Endothelial cell of umbilical vein (primary cell): ENCODE measurements around the gene ARHGAP42. TPM values are rescaled to one million over a fixed set of nuclear protein-coding genes. Genes with fewer than 3 reads are reported as not detected.

ENCODE experiments used
- BruUV-seq: library from RNA; stranded (reverse); fragments of 400-500 nt; replicated peaks from 2 replicates; lab custom pipeline; 2021; lab: Mats Ljungman, UMichigan
- CTCF ChIA-PET: fragments of 300-600, 350-600 bp; sonication (Branson Sonifier 250); formaldehyde crosslinking; loops from one replicate; lab custom pipeline; 2021; ENCODE audit warnings: antibody characterized with exemption, inconsistent platforms; lab: Charles Lee
- POLR2A ChIA-PET: fragments of 300-600, 350-600 bp; sonication (Branson Sonifier 250); formaldehyde crosslinking; loops from one replicate; lab custom pipeline; 2021; ENCODE audit warnings: antibody characterized with exemption, inconsistent platforms; lab: Charles Lee
- DNase-seq: peaks from one replicate; pipeline ENCODE4 v3.0.0-alpha.2; 2011; ENCODE audit warnings: low read depth, low spot score
- FAIRE-seq: peaks from 2 replicates; lab custom pipeline; 2011; peaks lifted over from hg19 to GRCh38; lab: Jason Lieb, UNC
- H2AFZ ChIP-seq: 2 replicates; pipeline ENCODE4 v1.6.0; 2012; ENCODE audit warnings: low read depth, low read length, control low read depth, inconsistent platforms
- H3K27ac ChIP-seq: 2 replicates; pipeline ENCODE4 v1.5.1; 2011; ENCODE audit warnings: low read depth, mild to moderate bottlenecking, control low read depth, low read length, moderate library complexity; ENCODE audit not compliant: insufficient read depth
- H3K27me3 ChIP-seq, 2 experiments: 2 replicates each; pipeline versions ENCODE4 v1.6.0 to v1.6.1; 2011; ENCODE audit warnings: low read length in 2 of 2, mixed read lengths in 1 of 2; ENCODE audit not compliant: control insufficient read depth in 2 of 2, insufficient read depth in 2 of 2
- H3K36me3 ChIP-seq, 2 experiments: 2 replicates in 1 of 2; 3 replicates in 1 of 2; pipeline ENCODE4 v1.5.1; 2011; ENCODE audit warnings: low read length in 2 of 2, mild to moderate bottlenecking in 1 of 2, moderate library complexity in 1 of 2; ENCODE audit not compliant: control insufficient read depth in 2 of 2, insufficient read depth in 2 of 2; ENCODE audit errors: extremely low read depth in 1 of 2
- H3K4me1 ChIP-seq: 3 replicates; pipeline ENCODE4 v1.5.1; 2011; ENCODE audit warnings: mild to moderate bottlenecking, low read length; ENCODE audit not compliant: control insufficient read depth, insufficient read depth; ENCODE audit errors: extremely low read depth
- H3K4me2 ChIP-seq: 2 replicates; pipeline ENCODE4 v1.6.1; 2011; ENCODE audit warnings: low read length, control low read depth, mixed read lengths; ENCODE audit not compliant: insufficient read depth
- H3K4me3 ChIP-seq, 3 experiments: fragments of 200-600 bp in 1 of 3; sonication (generic), shearing (Covaris generic) in 1 of 3; replicated peaks in 1 of 3; 2 replicates each; pipeline ENCODE4 v1.5.1; 2011 to 2016; ENCODE audit warnings: control low read depth in 3 of 3, low read length in 3 of 3, mild to moderate bottlenecking in 2 of 3, inconsistent platforms in 1 of 3, low read depth in 1 of 3, moderate library complexity in 1 of 3; ENCODE audit not compliant: insufficient read depth in 1 of 3
- H3K79me2 ChIP-seq: 2 replicates; pipeline ENCODE4 v1.6.0; 2012; ENCODE audit warnings: low read length, inconsistent platforms; ENCODE audit not compliant: control insufficient read depth, insufficient read depth
- H3K9ac ChIP-seq: replicated peaks from 2 replicates; pipeline ENCODE3; 2011; ENCODE audit warnings: low read length, control low read depth; ENCODE audit not compliant: insufficient read depth; ENCODE audit errors: extremely low read depth
- H3K9me1 ChIP-seq: replicated peaks from 3 replicates; pipeline ENCODE4 v1.6.0; 2011; ENCODE audit warnings: mild to moderate bottlenecking, low read length; ENCODE audit not compliant: control insufficient read depth, insufficient read depth; ENCODE audit errors: extremely low read depth
- H3K9me3 ChIP-seq: replicated peaks from 2 replicates; pipeline ENCODE4 v1.5.1; 2012; ENCODE audit warnings: low read length, inconsistent platforms; ENCODE audit not compliant: control insufficient read depth, insufficient read depth
- H4K20me1 ChIP-seq: replicated peaks from 2 replicates; pipeline ENCODE3; 2011; ENCODE audit warnings: mild to moderate bottlenecking, low read length; ENCODE audit not compliant: control insufficient read depth, insufficient read depth; ENCODE audit errors: extremely low read depth
- EZH2 ChIP-seq: IDR thresholded peaks from 2 replicates; pipeline ENCODE4 v1.6.1; 2012; ENCODE audit warnings: borderline replicate concordance, low read depth, mild to moderate bottlenecking, moderate library complexity, low read length, inconsistent platforms; ENCODE audit not compliant: severe bottlenecking
- FOS ChIP-seq: IDR thresholded peaks from 2 replicates; pipeline ENCODE4 v1.6.1; 2011; ENCODE audit warnings: mild to moderate bottlenecking, low read length, moderate library complexity, borderline replicate concordance; ENCODE audit not compliant: insufficient read depth
- GATA2 ChIP-seq: IDR thresholded peaks from 2 replicates; pipeline ENCODE4 v1.7.0; 2011; ENCODE audit warnings: low read depth, mild to moderate bottlenecking, moderate library complexity, mixed read lengths, low read length; ENCODE audit not compliant: insufficient read length, insufficient read depth
- JUN ChIP-seq: IDR thresholded peaks from 2 replicates; pipeline ENCODE4 v1.6.1; 2011; ENCODE audit warnings: borderline replicate concordance, low read depth; ENCODE audit not compliant: insufficient read length, insufficient read depth
- MYC ChIP-seq: IDR thresholded peaks from one replicate; pipeline ENCODE4 v1.6.1; 2011; ENCODE audit warnings: mild to moderate bottlenecking, low read depth, low read length
- POLR2A ChIP-seq: IDR thresholded peaks from 2 replicates; pipeline ENCODE4 v1.6.1; 2012; ENCODE audit warnings: low read depth, mild to moderate bottlenecking, control low read depth, low read length
- POLR2AphosphoS5 ChIP-seq: IDR thresholded peaks from 2 replicates; pipeline ENCODE4 v1.6.1; 2012; ENCODE audit warnings: low read depth, mild to moderate bottlenecking, control low read depth, low read length, moderate library complexity; ENCODE audit not compliant: insufficient read depth
- dilution Hi-C: fragments of 300-500 bp; cut with MboI; formaldehyde crosslinking; loops from one replicate; pipeline ENCODE4 v1.15.0; 2019; ENCODE audit warnings: low sequenced_read_pairs; ENCODE audit not compliant: extremely low pct_ligation_motif_present
- intact Hi-C: fragments of 100-400 bp; cut with micrococcal nuclease; formaldehyde crosslinking; loops from one replicate; pipeline ENCODE4 v1.10.0; 2022
- polyA plus RNA-seq, 4 experiments: library from polyadenylated mRNA; depleted of rRNA in 3 of 4; stranded (reverse) in 3 of 4; unstranded in 1 of 4; fragments of >200 nt; gene quantifications; 2 replicates each; pipeline versions ENCODE4 v1.2.1 to v1.2.3, GENCODE V29; 2011 to 2012; ENCODE audit warnings: missing spikeins in 1 of 4
- total RNA-seq: library from RNA; stranded (reverse); gene quantifications from 2 replicates; pipeline ENCODE4 v1.2.3, GENCODE V29; 2021
- TF ChIP-seq, protein P1 (sequence below), 2 donors: IDR thresholded peaks; 1 replicate in 1 of 2; 2 replicates in 1 of 2; pipeline ENCODE4 v1.5.1; 2011; ENCODE audit warnings: low read length in 2 of 2, mild to moderate bottlenecking in 2 of 2, moderate library complexity in 2 of 2, control low read depth in 1 of 2, inconsistent platforms in 1 of 2, low read depth in 1 of 2; ENCODE audit not compliant: insufficient read depth in 1 of 2; ENCODE audit errors: extremely low read depth in 1 of 2
- TF ChIP-seq, protein P2 (sequence below): IDR thresholded peaks from 2 replicates; pipeline ENCODE4 v1.6.1; 2011; ENCODE audit not compliant: insufficient read depth, insufficient read length

Gene ARHGAP42
- total and polyA plus RNA-seq, 2 donors (not counting 3 experiments of a cell fraction or from before 2014, with no cell fraction given), result 1.8 to 2.4 TPM

DNA sequence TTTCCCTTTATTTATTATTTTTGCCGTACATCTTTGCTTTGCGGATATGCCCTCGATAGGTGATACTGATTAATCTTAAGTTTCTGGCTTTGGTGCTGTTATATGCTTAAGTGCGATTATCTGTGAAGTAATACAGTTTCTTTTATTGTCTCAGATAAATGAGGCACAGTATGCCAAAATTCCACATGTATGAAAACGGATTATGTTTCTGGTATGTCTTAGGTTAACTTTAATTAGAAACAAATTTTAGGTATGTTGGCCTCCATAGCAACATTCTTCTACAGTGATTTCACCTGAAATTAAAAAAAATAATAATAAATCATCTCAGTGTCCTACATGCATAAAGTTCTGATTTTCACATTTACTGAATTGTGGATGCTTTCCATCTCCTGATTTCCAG, 119.2 kb downstream of the ARHGAP42 start:
- CTCF ChIA-PET, result no interaction called here
- FAIRE-seq (no peak), DNase-seq (no peak)
- no peaks in the 10 kb centered on the region for H3K9me1 ChIP-seq
- no peaks in the 10 kb centered on the region for H4K20me1 ChIP-seq
- dilution Hi-C loops, result no loop called here
- peaks cover 14% of the 10 kb centered on the region for H3K4me1 ChIP-seq
- no peak overlapping the region for H2AFZ ChIP-seq
- no peaks in the 10 kb centered on the region for H3K79me2 ChIP-seq
- H3K4me3 ChIP-seq, result no peak overlapping the region
- H3K9me3 ChIP-seq, result no peaks in the 10 kb centered on the region
- no peaks in the 10 kb centered on the region for H3K27me3 ChIP-seq
- no TSS peak for BruUV-seq
- no peak overlapping the region for H3K27ac ChIP-seq
- H3K9ac ChIP-seq, result no peak overlapping the region
- no peaks in the 10 kb centered on the region for H3K36me3 ChIP-seq
- POLR2A ChIA-PET, result no interaction called here
- no peak overlapping the region for H3K4me2 ChIP-seq
- TF ChIP-seq FOS, result no peak
- TF ChIP-seq POLR2AphosphoS5, result no peak
- TF ChIP-seq MYC, result no peak
- TF ChIP-seq, protein P1, sequence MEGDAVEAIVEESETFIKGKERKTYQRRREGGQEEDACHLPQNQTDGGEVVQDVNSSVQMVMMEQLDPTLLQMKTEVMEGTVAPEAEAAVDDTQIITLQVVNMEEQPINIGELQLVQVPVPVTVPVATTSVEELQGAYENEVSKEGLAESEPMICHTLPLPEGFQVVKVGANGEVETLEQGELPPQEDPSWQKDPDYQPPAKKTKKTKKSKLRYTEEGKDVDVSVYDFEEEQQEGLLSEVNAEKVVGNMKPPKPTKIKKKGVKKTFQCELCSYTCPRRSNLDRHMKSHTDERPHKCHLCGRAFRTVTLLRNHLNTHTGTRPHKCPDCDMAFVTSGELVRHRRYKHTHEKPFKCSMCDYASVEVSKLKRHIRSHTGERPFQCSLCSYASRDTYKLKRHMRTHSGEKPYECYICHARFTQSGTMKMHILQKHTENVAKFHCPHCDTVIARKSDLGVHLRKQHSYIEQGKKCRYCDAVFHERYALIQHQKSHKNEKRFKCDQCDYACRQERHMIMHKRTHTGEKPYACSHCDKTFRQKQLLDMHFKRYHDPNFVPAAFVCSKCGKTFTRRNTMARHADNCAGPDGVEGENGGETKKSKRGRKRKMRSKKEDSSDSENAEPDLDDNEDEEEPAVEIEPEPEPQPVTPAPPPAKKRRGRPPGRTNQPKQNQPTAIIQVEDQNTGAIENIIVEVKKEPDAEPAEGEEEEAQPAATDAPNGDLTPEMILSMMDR (IDR thresholded peaks at IDR 0.05; ENCODE audit: extremely low read depth in 1 of 2, insufficient read depth in 1 of 2, low read depth in 1 of 2, low read length in 2 of 2), result no peak
- TF ChIP-seq, protein P2, sequence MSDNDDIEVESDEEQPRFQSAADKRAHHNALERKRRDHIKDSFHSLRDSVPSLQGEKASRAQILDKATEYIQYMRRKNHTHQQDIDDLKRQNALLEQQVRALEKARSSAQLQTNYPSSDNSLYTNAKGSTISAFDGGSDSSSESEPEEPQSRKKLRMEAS, result no peak
- no peak for TF ChIP-seq JUN
- TF ChIP-seq GATA2, result no peak
- no peak for TF ChIP-seq EZH2
- TF ChIP-seq POLR2A, result no peak
- intact Hi-C loops, result no loop called here
